GM21360 (cell line): ENCODE data around the gene ICA1.
"Not testable (repeated sequence)": the region's sequence is repeated elsewhere in the genome, so short reads cannot be mapped to it uniquely, and the experiment has no call there.

Source experiments
- ATAC-seq: cut with Tn5 transposase; IDR thresholded peaks from one replicate; pipeline ENCODE4 v1.9.1; 2021; ENCODE audit warnings: mild to moderate bottlenecking, moderate library complexity; ENCODE audit not compliant: unreplicated experiment

ICA1 gene

GRCh38 chr7:8261711-8262695 lies at the start of gene ICA1:
Gene ICA1 (minus strand): TSS chr7:8262167. CDS start chr7:8235926, 26,241 bp downstream.
- ATAC-seq = peak; percentile 67

- ATAC-seq = no peak
Observed at GRCh38 chr7:8310876-8311275, 48.9 kb upstream of the ICA1 start.

GRCh38 chr7:8305625-8306388 lies 43.8 kb upstream of the ICA1 start:
- no peak for ATAC-seq

- ATAC-seq = no peak
Observed at GRCh38 chr7:8305104-8305503, 43.1 kb upstream of the ICA1 start.

- ATAC-seq = no peak
Observed at GRCh38 chr7:8303904-8304528, 42.0 kb upstream of the ICA1 start.

GRCh38 chr7:8297023-8297422 lies 35.1 kb upstream of the ICA1 start:
- not testable (repeated sequence) for ATAC-seq

- ATAC-seq = peak; percentile 7
Observed at GRCh38 chr7:8296362-8296659, 34.3 kb upstream of the ICA1 start.

- peak; percentile 99 for ATAC-seq
Observed at GRCh38 chr7:8295638-8296361, 33.8 kb upstream of the ICA1 start.

GRCh38 chr7:8291397-8292141 lies 29.6 kb upstream of the ICA1 start:
- ATAC-seq = no peak

- no peak for ATAC-seq
Observed at GRCh38 chr7:8290645-8291308, 28.8 kb upstream of the ICA1 start.

GRCh38 chr7:8286118-8286517 lies 24.2 kb upstream of the ICA1 start:
- ATAC-seq = no peak

GRCh38 chr7:8285155-8285554 lies 23.2 kb upstream of the ICA1 start:
- no peak for ATAC-seq

- no peak for ATAC-seq
Observed at GRCh38 chr7:8284606-8285005, 22.6 kb upstream of the ICA1 start.

GRCh38 chr7:8283968-8284367 lies 22.0 kb upstream of the ICA1 start:
- ATAC-seq = no peak

GRCh38 chr7:8282871-8283270 lies 20.9 kb upstream of the ICA1 start:
- ATAC-seq = no peak

- no peak for ATAC-seq
Observed at GRCh38 chr7:8282162-8282561, 20.2 kb upstream of the ICA1 start.

- no peak for ATAC-seq
Observed at GRCh38 chr7:8278183-8278582, 16.2 kb upstream of the ICA1 start.

- ATAC-seq = no peak
Observed at GRCh38 chr7:8277394-8277982, 15.5 kb upstream of the ICA1 start.

GRCh38 chr7:8274589-8274988 lies 12.6 kb upstream of the ICA1 start:
- no peak for ATAC-seq
